Measurements from ENCODE around the gene ZFP92.

DNA sequence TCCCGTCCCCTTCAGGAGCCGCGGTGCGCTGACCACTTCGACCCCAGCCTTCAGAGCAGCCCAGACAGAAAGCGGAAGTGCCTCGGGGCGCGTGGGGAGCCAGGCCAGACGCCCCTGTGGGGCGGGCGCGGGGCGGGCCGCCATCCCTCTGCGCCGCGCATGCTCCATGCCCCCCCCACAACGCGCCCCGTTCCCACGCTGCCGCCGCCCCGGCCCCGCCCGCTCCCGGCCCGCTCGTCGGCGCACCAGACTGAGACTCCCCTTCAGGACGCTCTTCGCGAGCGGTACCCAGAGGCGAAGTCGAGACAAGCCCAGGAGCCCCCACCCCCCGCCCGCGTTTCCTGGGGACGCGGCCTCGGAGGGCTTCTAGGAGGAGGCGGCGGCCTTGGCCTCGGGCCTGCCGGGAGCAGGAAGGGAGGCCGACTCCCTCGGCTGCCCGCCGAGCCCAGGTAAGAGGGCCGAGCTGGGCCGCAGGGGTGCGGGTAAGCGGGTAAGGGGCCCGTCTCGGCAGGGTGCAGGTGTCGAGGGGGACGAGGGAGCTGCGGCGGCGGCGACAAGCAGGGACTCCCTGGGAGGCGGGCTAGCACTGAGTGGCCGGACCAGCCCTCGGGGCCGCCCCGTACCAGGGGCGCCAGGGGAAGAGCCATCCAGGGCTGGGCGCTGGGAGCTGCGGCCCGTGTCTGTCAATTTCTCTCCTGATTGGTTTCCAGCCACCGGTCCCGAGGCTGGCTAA lies at the start of gene ZFP92:
- TF ChIP-seq, protein P1, sequence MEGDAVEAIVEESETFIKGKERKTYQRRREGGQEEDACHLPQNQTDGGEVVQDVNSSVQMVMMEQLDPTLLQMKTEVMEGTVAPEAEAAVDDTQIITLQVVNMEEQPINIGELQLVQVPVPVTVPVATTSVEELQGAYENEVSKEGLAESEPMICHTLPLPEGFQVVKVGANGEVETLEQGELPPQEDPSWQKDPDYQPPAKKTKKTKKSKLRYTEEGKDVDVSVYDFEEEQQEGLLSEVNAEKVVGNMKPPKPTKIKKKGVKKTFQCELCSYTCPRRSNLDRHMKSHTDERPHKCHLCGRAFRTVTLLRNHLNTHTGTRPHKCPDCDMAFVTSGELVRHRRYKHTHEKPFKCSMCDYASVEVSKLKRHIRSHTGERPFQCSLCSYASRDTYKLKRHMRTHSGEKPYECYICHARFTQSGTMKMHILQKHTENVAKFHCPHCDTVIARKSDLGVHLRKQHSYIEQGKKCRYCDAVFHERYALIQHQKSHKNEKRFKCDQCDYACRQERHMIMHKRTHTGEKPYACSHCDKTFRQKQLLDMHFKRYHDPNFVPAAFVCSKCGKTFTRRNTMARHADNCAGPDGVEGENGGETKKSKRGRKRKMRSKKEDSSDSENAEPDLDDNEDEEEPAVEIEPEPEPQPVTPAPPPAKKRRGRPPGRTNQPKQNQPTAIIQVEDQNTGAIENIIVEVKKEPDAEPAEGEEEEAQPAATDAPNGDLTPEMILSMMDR (conservative IDR thresholded peaks at IDR 0.05; ENCODE audit: low read length): no peak
- TF ChIP-seq EZH2phosphoT487 (IDR thresholded peaks at IDR 0.05; ENCODE audit: borderline replicate concordance): no peak

Data from Loucy (cell line).